HG03064 (cell line): Measurements from ENCODE around the gene WBP11.

Experiments
- ATAC-seq: cut with Tn5 transposase; IDR thresholded peaks from one replicate; pipeline ENCODE4 v1.9.1; 2021; ENCODE audit warnings: low read depth; ENCODE audit not compliant: unreplicated experiment

The WBP11 gene

GRCh38 chr12:14825256-14825655 is 22.0 kb upstream of the WBP11 start:
- no peak for ATAC-seq

DNA sequence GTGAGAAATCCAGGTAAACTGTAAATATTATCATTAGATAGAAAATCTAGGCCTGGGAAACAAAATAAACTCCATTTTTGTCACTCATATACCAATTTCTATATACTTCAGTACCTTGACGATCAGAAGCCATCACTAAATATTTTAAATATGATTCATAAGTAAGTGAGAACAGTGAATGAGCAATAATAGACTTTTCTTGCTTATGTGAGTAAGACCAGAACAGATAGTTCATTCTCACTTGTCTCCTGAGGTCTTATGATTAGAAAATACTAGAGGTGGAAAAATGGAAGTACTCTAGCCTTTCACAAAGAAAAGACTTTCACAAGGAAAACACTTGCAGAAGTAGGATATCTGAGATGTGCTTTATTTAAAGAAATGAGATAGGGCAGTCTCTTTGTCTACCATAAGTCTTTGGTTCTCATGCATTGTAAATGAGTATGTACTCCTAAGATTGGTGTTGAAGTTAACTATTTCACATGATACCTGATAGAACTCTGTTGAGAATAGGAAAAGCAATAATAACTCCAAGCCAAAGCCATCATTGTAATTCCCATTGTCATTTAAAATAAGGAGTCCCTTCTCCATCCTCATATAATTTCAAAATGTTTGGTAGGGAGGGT is 20.8 kb upstream of the WBP11 start:
- no peak for ATAC-seq

DNA sequence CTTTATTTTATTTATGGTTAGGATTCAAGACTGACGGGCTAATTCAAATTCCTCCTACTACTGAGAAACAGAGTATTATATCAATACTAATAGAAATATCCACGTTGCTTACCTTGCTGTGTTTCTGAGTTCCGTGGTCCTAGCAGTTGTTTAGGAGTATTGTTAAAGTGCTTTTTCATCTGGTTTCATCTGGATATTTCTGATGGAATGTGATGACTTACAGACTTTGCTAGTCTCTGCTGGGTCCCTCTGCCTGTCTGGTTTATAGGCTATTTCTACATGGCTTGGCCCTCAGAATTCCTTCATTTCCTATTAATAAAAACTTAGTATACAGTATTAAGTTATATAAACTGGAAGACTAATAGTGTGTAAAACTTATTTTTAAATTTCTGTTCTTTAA is 10.7 kb upstream of the WBP11 start, which contains the start of gene SMCO3:
TSS of gene SMCO3 (minus strand) at position 169 of the 400 bp plus-strand sequence. CDS start 7,502 bp downstream, outside the sequence.
- ATAC-seq = no peak

- no peak for ATAC-seq
These were observed 8.2 kb upstream of the WBP11 start for GRCh38 chr12:14811486-14811885.

- no peak for ATAC-seq
These were observed 7.7 kb upstream of the WBP11 start for GRCh38 chr12:14810953-14811483.

DNA sequence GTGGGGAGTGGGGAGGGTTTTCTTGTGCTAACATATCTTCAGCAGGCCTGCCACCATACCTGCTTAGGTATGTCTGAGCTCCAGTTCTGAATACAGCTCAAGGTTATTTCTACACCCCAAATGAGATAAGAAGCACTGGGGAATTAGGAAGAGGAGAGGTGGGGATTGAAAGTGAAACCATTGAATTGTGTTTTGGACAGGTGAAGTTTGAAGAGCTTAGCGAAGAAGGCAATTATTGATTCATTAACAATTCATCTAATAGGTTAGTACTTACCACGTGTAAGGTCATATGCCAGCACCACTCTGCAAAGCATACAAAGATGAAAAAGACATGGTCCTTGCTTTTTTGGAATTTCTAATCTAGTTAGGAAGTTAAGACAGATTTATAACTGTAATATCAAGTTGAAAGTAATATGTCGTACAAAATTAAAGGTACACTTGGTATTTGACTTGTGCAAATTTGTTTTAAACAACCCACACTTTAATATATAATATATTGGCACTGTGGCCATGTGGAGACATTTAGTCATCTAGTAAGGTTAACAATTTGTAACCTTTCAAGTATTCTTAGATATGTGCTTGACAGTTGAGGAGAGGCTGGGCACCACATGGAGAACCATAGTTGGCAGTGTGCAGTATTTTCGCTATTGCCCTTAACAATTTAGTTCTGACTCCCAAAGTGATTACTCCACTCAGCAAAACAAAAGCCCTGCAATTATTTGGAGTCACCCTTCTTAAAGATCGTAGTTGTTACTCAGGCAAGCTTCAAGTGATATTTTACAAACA is 7.1 kb upstream of the WBP11 start:
- no peak for ATAC-seq

GRCh38 chr12:14803830-14804160 is 517 bp upstream of the WBP11 start:
- peak; percentile 15 for ATAC-seq

GRCh38 chr12:14802721-14803010 is 612 bp downstream of the WBP11 start:
- ATAC-seq = no peak

DNA sequence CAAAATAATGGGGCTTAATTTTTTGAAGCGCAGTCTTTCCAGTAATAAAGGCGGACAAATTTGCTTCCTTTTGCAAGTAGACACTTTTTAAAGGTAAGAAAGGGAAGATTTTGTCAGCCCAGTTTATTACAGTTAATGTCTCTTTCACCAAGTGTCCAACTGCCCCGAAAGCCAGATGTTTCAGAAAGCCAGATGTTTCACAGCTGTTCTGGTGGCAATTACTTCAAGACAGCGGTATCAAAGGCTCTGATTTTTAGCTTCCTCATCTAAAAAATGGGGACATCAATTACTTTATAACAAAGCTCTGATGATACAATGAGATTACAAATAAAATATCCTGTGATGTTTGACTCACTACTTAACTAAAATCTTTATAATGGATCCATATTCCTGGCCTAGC is 1.0 kb downstream of the WBP11 start:
- ATAC-seq = no peak

DNA sequence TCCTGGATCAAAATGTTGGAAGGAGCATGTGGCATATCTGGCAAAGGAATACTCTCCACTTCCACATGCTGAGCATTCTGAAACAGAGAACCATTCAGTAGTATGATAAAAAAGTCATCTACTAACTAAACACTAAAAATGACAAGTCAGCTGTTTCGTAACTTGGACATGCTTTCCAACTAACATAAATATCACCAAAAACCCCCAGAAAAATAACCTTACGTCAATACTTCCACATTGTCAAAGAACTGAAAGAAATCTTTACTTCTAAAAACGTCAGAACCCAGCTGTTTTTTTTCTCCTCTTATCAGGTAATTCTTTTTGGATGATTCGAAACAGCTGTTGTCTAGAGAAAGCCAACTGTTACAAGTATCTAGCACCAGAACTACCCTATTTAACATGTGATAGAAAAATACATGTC is 8.2 kb downstream of the WBP11 start:
- no peak for ATAC-seq

DNA sequence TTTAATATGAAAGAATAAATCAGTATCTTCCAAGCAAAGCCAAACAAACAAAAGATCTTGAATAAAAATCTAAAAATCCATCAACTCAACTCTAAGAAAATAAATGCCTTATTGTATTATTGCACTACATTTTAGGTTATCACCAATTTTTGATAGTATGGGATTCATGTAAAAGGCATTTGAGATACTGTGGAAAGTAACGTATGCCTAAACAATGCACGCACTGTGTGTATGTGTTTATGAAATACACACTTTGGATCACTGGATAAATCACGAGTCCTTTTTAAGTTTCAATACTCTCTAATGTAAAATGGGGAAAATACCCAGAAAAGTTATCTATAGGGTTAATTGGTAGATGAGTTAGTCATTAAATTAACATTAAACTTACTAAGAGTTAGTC is 17.7 kb downstream of the WBP11 start:
- no peak for ATAC-seq

DNA sequence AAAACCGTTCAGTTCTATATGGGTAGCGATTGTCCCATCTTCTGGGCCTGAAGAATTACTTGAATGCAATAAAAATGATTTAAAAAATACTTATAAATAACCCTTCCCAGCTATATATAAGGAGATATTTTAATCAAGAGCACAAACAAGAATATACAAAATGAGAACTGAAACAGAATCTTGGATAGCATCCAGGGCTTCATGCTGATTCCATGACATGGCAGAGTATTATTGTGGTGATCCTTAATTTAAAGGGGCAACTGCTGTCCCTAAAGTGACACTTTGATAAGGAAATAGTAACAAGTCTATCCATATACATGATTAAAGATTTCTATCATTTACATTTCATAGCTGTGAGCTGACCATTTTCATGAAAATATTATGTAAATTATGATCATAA is 18.8 kb downstream of the WBP11 start:
- ATAC-seq = no peak

- no peak for ATAC-seq
These were observed 20.5 kb downstream of the WBP11 start for GRCh38 chr12:14782756-14783155.

GRCh38 chr12:14781563-14781962 is 21.7 kb downstream of the WBP11 start:
- no peak for ATAC-seq

- no peak for ATAC-seq
These were observed 22.4 kb downstream of the WBP11 start for GRCh38 chr12:14780859-14781258.

- no peak for ATAC-seq
These were observed 23.4 kb downstream of the WBP11 start for GRCh38 chr12:14779834-14780233.

- ATAC-seq = no peak
These were observed 26.0 kb downstream of the WBP11 start for GRCh38 chr12:14777271-14777670.

- no peak for ATAC-seq
These were observed 26.9 kb downstream of the WBP11 start for GRCh38 chr12:14776236-14776961.

DNA sequence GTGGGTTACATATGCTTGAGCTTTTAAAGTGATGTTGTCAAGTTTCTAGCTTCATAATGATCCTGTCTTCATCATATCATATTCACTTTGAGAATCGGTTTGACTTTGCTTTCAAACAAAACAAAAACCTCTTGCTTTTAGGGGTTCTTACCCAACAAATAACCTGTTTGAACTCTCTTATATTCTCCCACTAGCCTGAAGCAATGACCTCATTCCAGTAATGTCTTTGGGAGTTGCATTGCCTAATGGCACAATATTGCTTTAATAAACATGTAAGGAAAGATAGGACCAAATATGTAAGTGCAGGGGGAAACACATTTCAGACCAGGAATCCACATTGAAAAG is 27.7 kb downstream of the WBP11 start:
- no peak for ATAC-seq

GRCh38 chr12:14774906-14775635 is 28.2 kb downstream of the WBP11 start:
- ATAC-seq = no peak
